Activated naive CD8-positive, alpha-beta T cell treated with anti-CD3 and anti-CD28 coated beads, Interleukin-2, amount 10 ng/mL, durations not matched to agents 7 days and 5 days (primary cell): Measurements from ENCODE around the gene IFT43. TPM values are rescaled to one million over a fixed set of nuclear protein-coding genes. Genes with fewer than 3 reads are reported as not detected.

ENCODE experiments used
- ATAC-seq: fragments of 150-1000 bp; cut with Tn5 transposase; one replicate; pipeline ENCODE4 v1.10.0; 2021; ENCODE audit warnings: low read depth, moderate library complexity
- POLR2A ChIA-PET: fragments of 350-600 bp; sonication (Branson Sonifier 250); formaldehyde crosslinking; loops from one replicate; lab custom pipeline; 2021; ENCODE audit warnings: antibody characterized with exemption; lab: Charles Lee
- DNase-seq: peaks from one replicate; pipeline ENCODE4 v3.0.0; 2021
- H3K27ac Mint-ChIP-seq: one replicate; pipeline ENCODE4 v1.8.0; 2022; ENCODE audit warnings: mild to moderate bottlenecking, mixed read lengths
- H3K27me3 Mint-ChIP-seq: one replicate; pipeline ENCODE4 v1.8.0; 2022; ENCODE audit warnings: mild to moderate bottlenecking, moderate library complexity, mixed read lengths
- H3K36me3 Mint-ChIP-seq: one replicate; pipeline ENCODE4 v1.8.0; 2021; ENCODE audit warnings: mild to moderate bottlenecking, mixed read lengths
- H3K4me1 Mint-ChIP-seq: one replicate; pipeline ENCODE4 v1.8.0; 2021; ENCODE audit warnings: mixed read lengths
- H3K4me3 Mint-ChIP-seq: one replicate; pipeline ENCODE4 v1.8.0; 2022; ENCODE audit warnings: mild to moderate bottlenecking, moderate library complexity, mixed read lengths
- H3K9me3 Mint-ChIP-seq: one replicate; pipeline ENCODE4 v1.8.0; 2021; ENCODE audit warnings: mixed read lengths
- total RNA-seq, 2 experiments: library from RNA; stranded (reverse); gene quantifications; one replicate each; pipeline ENCODE4 v1.2.3, GENCODE V29; 2021

IFT43 gene
- total RNA-seq, 2 experiments from 2014 or later, result 8.0 to 8.2 TPM

- ATAC-seq (no peak), DNase-seq (no peak)
- peaks cover 2% of the 10 kb centered on the region for H3K4me1 Mint-ChIP-seq
- no peak overlapping the region for H3K27ac Mint-ChIP-seq
- POLR2A ChIA-PET, result no interaction called here
- no peaks in the 10 kb centered on the region for H3K27me3 Mint-ChIP-seq
- no peaks in the 10 kb centered on the region for H3K9me3 Mint-ChIP-seq
- no peak overlapping the region for H3K4me3 Mint-ChIP-seq
- no peaks in the 10 kb centered on the region for H3K36me3 Mint-ChIP-seq
Measured at GRCh38 chr14:75971509-75971908, 14.1 kb upstream of the IFT43 start.

- Mint-ChIP-seq H3K36me3 (no peaks in the 10 kb centered on the region), H3K27ac (no peak overlapping the region), H3K9me3 (no peaks in the 10 kb centered on the region), H3K27me3 (no peaks in the 10 kb centered on the region), H3K4me1 (peaks cover 2% of the 10 kb centered on the region), H3K4me3 (no peak overlapping the region)
- ATAC-seq, result no peak
- DNase-seq, result no peak
- POLR2A ChIA-PET, result no interaction called here
Measured at GRCh38 chr14:75972801-75973421, 12.7 kb upstream of the IFT43 start.

GRCh38 chr14:75976826-75977581 lies 8.6 kb upstream of the IFT43 start:
- no peak for ATAC-seq
- H3K27me3 Mint-ChIP-seq, result no peaks in the 10 kb centered on the region

GRCh38 chr14:75977582-75977943 lies 8.0 kb upstream of the IFT43 start:
- DNase-seq, result no peak
- H3K27ac Mint-ChIP-seq, result no peak overlapping the region
- H3K27me3 Mint-ChIP-seq, result no peaks in the 10 kb centered on the region
- H3K4me1 Mint-ChIP-seq, result peaks cover 23% of the 10 kb centered on the region
- ATAC-seq, result no peak
- no peak overlapping the region for H3K4me3 Mint-ChIP-seq
- no peaks in the 10 kb centered on the region for H3K36me3 Mint-ChIP-seq
- POLR2A ChIA-PET, result interaction anchor here (0.6 kb wide), 1 partner anchor 399 kb away, joined by 3 read pairs; no protein-coding TSS in a partner anchor
- H3K9me3 Mint-ChIP-seq, result no peaks in the 10 kb centered on the region

More at GRCh38 chr14:75976826-75977581, 8.6 kb upstream of the IFT43 start:
- Mint-ChIP-seq H3K4me1 (peaks cover 25% of the 10 kb centered on the region), H3K27ac (no peak overlapping the region), H3K9me3 (no peaks in the 10 kb centered on the region), H3K4me3 (no peak overlapping the region), H3K36me3 (no peaks in the 10 kb centered on the region)
- POLR2A ChIA-PET, result interaction anchor here (0.6 kb wide), 1 partner anchor 398 kb away, joined by 3 read pairs; no protein-coding TSS in a partner anchor
- no peak for DNase-seq

- peaks cover 2% of the 10 kb centered on the region for H3K27me3 Mint-ChIP-seq
- H3K36me3 Mint-ChIP-seq, result no peaks in the 10 kb centered on the region
- peaks cover 25% of the 10 kb centered on the region for H3K4me1 Mint-ChIP-seq
- POLR2A ChIA-PET, result no interaction called here
- peak; percentile 46 for ATAC-seq
- H3K4me3 Mint-ChIP-seq, result no peak overlapping the region
- peak overlapping the region; percentile 49 for H3K27ac Mint-ChIP-seq
- no peak for DNase-seq
- H3K9me3 Mint-ChIP-seq, result no peaks in the 10 kb centered on the region
Measured at GRCh38 chr14:75978249-75978731, 7.3 kb upstream of the IFT43 start.

- ATAC-seq (no peak), DNase-seq (no peak)
- POLR2A ChIA-PET, result interaction anchor here (1.0 to 1.3 kb wide), 2 partner anchors 72 to 270 kb away, joined by 3 to 4 read pairs; no protein-coding TSS in a partner anchor
- peak overlapping the region; percentile 37 for H3K4me3 Mint-ChIP-seq
- no peaks in the 10 kb centered on the region for H3K9me3 Mint-ChIP-seq
- H3K27me3 Mint-ChIP-seq, result peaks cover 4% of the 10 kb centered on the region
- H3K36me3 Mint-ChIP-seq, result no peaks in the 10 kb centered on the region
- H3K4me1 Mint-ChIP-seq, result peaks cover 25% of the 10 kb centered on the region
- peak overlapping the region; percentile 56 for H3K27ac Mint-ChIP-seq
Measured at GRCh38 chr14:75979071-75979571, 6.4 kb upstream of the IFT43 start.

GRCh38 chr14:75979648-75980565 lies 5.7 kb upstream of the IFT43 start:
- POLR2A ChIA-PET, result interaction anchor here (1.0 to 1.3 kb wide), 2 partner anchors 73 to 271 kb away, joined by 3 to 4 read pairs; no protein-coding TSS in a partner anchor
- Mint-ChIP-seq H3K9me3 (no peaks in the 10 kb centered on the region), H3K4me1 (peaks cover 25% of the 10 kb centered on the region), H3K36me3 (no peaks in the 10 kb centered on the region), H3K4me3 (no peak overlapping the region), H3K27me3 (peaks cover 4% of the 10 kb centered on the region), H3K27ac (no peak overlapping the region)
- ATAC-seq (no peak), DNase-seq (no peak)

- Mint-ChIP-seq H3K36me3 (no peaks in the 10 kb centered on the region), H3K9me3 (no peaks in the 10 kb centered on the region), H3K4me3 (peak overlapping the region; percentile 89), H3K27me3 (peaks cover 4% of the 10 kb centered on the region), H3K4me1 (peaks cover 28% of the 10 kb centered on the region), H3K27ac (no peak overlapping the region)
- no peak for DNase-seq
- no peak for ATAC-seq
- POLR2A ChIA-PET, result no interaction called here
Measured at GRCh38 chr14:75980856-75981255, 4.7 kb upstream of the IFT43 start.

- H3K4me1 Mint-ChIP-seq, result peaks cover 33% of the 10 kb centered on the region
- H3K4me3 Mint-ChIP-seq, result peak within 1 kb of the TSS; percentile 89
- ATAC-seq (peak; percentile 30), DNase-seq (peak; percentile 53)
- H3K27ac Mint-ChIP-seq, result peak within 1 kb of the TSS; percentile 82
- H3K36me3 Mint-ChIP-seq, result no peaks in the 10 kb centered on the region
- POLR2A ChIA-PET, result interaction anchor here (1.5 kb wide), 2 partner anchors 75 to 273 kb away, joined by 6 to 10 read pairs; no protein-coding TSS in a partner anchor
- no peaks in the 10 kb centered on the region for H3K9me3 Mint-ChIP-seq
- H3K27me3 Mint-ChIP-seq, result peaks cover 4% of the 10 kb centered on the region
Measured at GRCh38 chr14:75981426-75982265, 3.9 kb upstream of the IFT43 start, which contains the start of gene TGFB3. TSS of gene TGFB3 (minus strand) at chr14:75981995. CDS start at chr14:75980893, 1,102 bp downstream.

GRCh38 chr14:75982266-75983018 lies 3.1 kb upstream of the IFT43 start:
- Mint-ChIP-seq H3K4me1 (peaks cover 35% of the 10 kb centered on the region), H3K36me3 (no peaks in the 10 kb centered on the region), H3K9me3 (no peaks in the 10 kb centered on the region), H3K4me3 (peak overlapping the region; percentile 89), H3K27me3 (peaks cover 4% of the 10 kb centered on the region), H3K27ac (no peak overlapping the region)
- ATAC-seq, result peak; percentile 64
- DNase-seq, result peak; percentile 85
- POLR2A ChIA-PET, result interaction anchor here (0.6 to 1.5 kb wide), 3 partner anchors 76 to 273 kb away, joined by 3 to 10 read pairs (median 6); no protein-coding TSS in a partner anchor

GRCh38 chr14:75983019-75983358 lies 2.6 kb upstream of the IFT43 start:
- ATAC-seq (no peak), DNase-seq (no peak)
- peak overlapping the region; percentile 89 for H3K4me3 Mint-ChIP-seq
- H3K36me3 Mint-ChIP-seq, result no peaks in the 10 kb centered on the region
- H3K27me3 Mint-ChIP-seq, result peaks cover 4% of the 10 kb centered on the region
- POLR2A ChIA-PET, result interaction anchor here (0.6 to 1.5 kb wide), 3 partner anchors 76 to 274 kb away, joined by 3 to 10 read pairs (median 6); no protein-coding TSS in a partner anchor
- no peaks in the 10 kb centered on the region for H3K9me3 Mint-ChIP-seq
- no peak overlapping the region for H3K27ac Mint-ChIP-seq
- peaks cover 35% of the 10 kb centered on the region for H3K4me1 Mint-ChIP-seq
